Measurements from ENCODE around the gene MTREX.

DNA sequence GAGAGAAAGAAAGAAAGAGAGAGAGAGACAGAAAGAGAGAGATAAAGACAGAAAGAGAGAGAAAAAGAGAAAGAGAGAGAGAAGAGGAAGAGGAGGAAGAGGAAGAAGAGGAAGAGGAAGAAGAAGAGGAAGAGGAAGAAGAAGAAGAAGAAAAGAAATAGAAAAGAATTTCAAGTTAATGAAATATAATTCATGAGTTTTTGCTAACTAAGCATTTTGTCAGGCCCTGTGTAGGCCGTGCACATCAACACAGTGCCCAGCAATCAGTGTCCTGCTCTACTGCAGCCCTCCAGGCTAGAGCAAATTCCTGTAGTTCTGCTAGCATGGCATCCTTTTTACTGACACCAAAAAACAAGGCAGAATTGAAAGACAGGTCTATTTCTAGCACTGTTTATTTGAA is 164.9 kb downstream of the MTREX start:
- no peak for TF ChIP-seq CTCF (IDR thresholded peaks at IDR 0.05; ENCODE audit: low read depth, low read length, poor library complexity, severe bottlenecking)
- TF ChIP-seq EZH2phosphoT487 (IDR thresholded peaks at IDR 0.05; ENCODE audit: borderline replicate concordance, low read length) = no peak
